ENCODE results near the gene GOLGA7B.

Gene GOLGA7B

DNA sequence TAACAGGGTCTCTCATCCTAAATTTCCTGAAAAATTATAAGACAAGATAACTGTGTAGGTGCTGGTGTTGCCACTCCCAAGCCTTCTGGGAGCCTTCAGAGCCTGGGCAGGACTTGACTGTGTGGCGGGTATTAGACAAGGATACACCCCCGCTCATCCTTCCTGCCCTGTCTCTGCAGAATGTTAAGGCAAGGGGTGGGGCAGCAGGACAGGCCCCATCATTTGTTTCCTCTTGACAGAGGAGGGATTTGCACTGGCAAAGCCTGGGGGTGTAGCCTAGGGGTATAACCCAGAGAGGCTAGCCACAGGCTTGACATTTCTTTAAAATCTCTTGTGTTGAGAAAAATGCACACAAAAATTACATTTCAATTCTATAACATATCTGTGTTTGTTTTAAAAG, 63.5 kb downstream of the GOLGA7B start:
- Histone ChIP-seq H3K36me3 (no peaks in the 10 kb centered on the region), H3K9me3 (ENCODE audit: severe bottlenecking) (peaks cover 1% of the 10 kb centered on the region), H3K27ac (no peak overlapping the region), H3K27me3 (ENCODE audit: insufficient read depth, low read depth, severe bottlenecking) (no peaks in the 10 kb centered on the region), H3K4me3 (ENCODE audit: low read depth, low read length) (no peak overlapping the region)
- TF ChIP-seq, protein P1, sequence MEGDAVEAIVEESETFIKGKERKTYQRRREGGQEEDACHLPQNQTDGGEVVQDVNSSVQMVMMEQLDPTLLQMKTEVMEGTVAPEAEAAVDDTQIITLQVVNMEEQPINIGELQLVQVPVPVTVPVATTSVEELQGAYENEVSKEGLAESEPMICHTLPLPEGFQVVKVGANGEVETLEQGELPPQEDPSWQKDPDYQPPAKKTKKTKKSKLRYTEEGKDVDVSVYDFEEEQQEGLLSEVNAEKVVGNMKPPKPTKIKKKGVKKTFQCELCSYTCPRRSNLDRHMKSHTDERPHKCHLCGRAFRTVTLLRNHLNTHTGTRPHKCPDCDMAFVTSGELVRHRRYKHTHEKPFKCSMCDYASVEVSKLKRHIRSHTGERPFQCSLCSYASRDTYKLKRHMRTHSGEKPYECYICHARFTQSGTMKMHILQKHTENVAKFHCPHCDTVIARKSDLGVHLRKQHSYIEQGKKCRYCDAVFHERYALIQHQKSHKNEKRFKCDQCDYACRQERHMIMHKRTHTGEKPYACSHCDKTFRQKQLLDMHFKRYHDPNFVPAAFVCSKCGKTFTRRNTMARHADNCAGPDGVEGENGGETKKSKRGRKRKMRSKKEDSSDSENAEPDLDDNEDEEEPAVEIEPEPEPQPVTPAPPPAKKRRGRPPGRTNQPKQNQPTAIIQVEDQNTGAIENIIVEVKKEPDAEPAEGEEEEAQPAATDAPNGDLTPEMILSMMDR (IDR thresholded peaks at IDR 0.05; ENCODE audit: low read depth, low read length), result no peak
- no peak for DNase-seq

DNA sequence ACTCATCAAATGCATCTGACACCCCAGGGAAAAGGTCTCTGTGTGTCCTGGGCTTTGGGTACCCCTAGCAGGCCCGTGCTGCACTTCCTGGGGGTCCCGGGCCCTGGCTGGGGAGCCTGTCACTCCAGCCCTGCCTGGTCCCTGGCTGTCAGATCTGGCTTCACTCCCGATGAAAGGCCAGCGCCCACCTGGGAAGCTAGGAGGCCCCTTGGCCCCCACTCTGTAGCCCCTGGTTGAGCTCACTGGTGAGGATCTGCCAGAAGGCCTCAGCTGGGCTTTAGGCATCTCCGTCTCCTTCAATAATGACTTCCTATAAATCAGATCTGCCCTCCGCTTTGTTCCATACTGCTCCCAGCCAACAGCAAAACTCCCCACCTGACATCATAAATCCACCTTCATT, 64.0 kb downstream of the GOLGA7B start:
- Histone ChIP-seq H3K4me3 (ENCODE audit: low read depth, low read length) (no peak overlapping the region), H3K36me3 (no peaks in the 10 kb centered on the region), H3K9me3 (ENCODE audit: severe bottlenecking) (peaks cover 2% of the 10 kb centered on the region), H3K27ac (no peak overlapping the region), H3K27me3 (ENCODE audit: insufficient read depth, low read depth, severe bottlenecking) (no peaks in the 10 kb centered on the region)
- no peak for DNase-seq
- TF ChIP-seq, protein P1 (IDR thresholded peaks at IDR 0.05; ENCODE audit: low read depth, low read length), result no peak

DNA sequence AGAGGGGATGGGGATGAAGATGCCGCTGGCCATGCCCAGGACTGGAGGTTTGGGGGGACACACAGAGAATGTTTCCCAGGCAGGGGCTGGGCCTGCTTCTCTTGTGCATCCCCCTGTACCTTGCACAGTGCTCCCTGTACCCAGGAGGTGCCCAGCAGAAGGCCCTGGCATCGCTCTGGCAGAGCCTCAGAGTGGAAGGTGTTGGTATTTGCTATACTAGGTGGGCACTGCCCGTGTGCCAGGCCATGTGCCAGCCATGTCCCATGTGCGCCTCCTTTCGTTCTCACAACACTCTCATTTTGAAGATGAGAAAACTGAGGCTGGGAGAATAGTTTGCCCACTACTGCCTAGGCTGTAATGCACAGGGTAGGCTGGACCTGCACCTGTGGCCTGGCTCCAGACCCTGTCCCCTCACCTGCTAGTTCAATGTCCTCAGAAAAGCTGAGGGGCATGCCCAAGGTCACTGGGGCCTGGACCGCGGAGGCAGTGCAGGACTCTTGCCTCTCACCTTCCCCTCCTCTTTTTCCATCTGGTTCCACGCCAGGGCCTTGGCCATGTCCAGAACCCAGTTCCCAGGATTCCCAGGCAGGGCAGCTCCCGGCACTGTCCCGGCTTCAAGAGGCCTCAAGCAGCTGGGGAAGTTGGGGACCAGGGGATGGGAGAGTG, 64.7 kb downstream of the GOLGA7B start:
- TF ChIP-seq, protein P1 (IDR thresholded peaks at IDR 0.05; ENCODE audit: low read depth, low read length), result no peak
- H3K9me3 ChIP-seq (ENCODE audit: severe bottlenecking), result peaks cover 2% of the 10 kb centered on the region
- no peak for DNase-seq
- no peaks in the 10 kb centered on the region for H3K36me3 ChIP-seq
- H3K27ac ChIP-seq, result no peak overlapping the region
- H3K4me3 ChIP-seq (ENCODE audit: low read depth, low read length), result no peak overlapping the region
- no peaks in the 10 kb centered on the region for H3K27me3 ChIP-seq (ENCODE audit: insufficient read depth, low read depth, severe bottlenecking)

DNA sequence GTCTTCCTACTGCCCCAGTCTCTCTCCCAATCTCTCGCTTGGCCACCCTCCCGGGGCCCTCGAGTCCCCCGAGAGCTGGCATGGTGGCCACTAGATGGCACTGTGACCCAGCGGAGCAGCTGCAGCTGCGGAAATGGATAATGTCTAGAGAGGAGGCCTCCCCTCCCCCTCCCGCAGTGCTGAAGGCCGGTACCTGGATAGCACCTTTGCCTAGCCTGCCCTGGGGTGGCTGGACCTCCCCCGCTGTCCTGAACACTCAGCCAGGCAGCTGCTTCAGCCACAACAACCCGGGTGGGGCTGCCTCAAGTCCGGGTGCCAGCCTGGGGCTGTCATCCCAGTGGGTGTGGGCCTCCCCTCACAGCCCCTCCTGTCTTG, 65.2 kb downstream of the GOLGA7B start:
- Histone ChIP-seq H3K9me3 (ENCODE audit: severe bottlenecking) (peaks cover 2% of the 10 kb centered on the region), H3K4me3 (ENCODE audit: low read depth, low read length) (no peak overlapping the region), H3K36me3 (no peaks in the 10 kb centered on the region), H3K27ac (no peak overlapping the region), H3K27me3 (ENCODE audit: insufficient read depth, low read depth, severe bottlenecking) (no peaks in the 10 kb centered on the region)
- TF ChIP-seq, protein P1 (IDR thresholded peaks at IDR 0.05; ENCODE audit: low read depth, low read length), result peak; percentile 90
- peak; percentile 90 for DNase-seq

DNA sequence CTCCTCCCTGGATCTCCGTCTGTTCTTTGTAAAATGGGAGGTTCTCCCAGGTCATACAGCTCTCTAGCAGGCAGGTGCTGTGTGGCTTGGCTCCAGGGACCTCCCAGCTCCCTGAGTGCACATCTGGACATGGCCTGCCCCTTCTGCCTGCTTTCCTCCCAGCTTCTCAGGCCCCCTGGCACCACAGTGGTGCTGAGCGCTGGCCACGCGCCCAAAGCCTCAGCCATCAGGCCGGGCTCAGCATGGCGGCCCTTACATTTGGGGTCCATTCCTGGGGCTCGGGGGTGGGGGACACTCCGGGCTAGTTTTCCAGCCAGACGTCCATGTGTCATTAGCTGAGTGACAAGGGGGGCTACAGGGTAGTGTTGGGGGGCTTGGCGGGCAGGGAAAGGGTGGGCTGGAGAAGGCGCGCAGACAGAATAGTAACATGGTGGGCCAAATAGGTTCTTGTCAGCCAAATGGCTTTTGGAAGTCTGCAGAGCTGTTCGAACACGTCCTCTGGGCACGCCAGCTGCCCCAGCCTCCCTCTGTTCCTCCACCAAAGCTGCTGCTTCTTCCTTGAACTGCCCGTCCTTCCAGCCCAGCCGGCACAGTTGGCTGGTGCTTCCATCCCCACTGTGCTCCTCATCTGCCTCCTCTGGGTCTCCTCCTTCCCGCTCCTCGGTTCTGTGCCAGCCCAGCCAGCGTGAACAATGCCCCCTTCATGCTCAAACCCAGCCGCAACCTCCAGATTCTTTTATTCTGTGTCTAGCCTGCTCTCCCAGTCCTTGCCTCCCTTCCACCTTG, 65.9 kb downstream of the GOLGA7B start:
- H3K27me3 ChIP-seq (ENCODE audit: insufficient read depth, low read depth, severe bottlenecking), result no peaks in the 10 kb centered on the region
- H3K27ac ChIP-seq, result no peak overlapping the region

More for the DNA sequence above, 65.9 kb downstream of the GOLGA7B start:
- TF ChIP-seq, protein P1 (IDR thresholded peaks at IDR 0.05; ENCODE audit: low read depth, low read length), result no peak
- Histone ChIP-seq H3K36me3 (no peaks in the 10 kb centered on the region), H3K4me3 (ENCODE audit: low read depth, low read length) (no peak overlapping the region), H3K9me3 (ENCODE audit: severe bottlenecking) (peaks cover 2% of the 10 kb centered on the region)
- no peak for DNase-seq
